ENCODE data around the gene ATE1.

DNA sequence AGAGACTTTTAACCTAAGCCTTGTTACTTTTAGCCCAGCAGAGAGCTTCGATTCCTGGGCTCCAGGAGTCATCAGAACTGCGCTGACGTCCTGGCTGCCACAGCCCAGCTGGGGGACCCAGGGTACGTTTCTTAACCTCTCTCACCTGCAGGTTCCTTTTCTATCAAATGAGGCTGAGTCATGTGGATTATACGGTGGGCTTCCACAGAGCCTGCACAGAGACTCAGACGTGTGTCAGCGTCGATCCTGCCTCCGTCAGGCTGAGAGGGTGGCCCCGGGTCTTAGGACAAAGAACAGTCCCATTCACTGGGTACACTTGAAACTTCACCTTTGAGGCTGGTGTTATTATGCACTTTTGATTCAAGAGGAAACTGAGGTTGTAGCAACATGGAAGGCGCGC is 228.9 kb downstream of the ATE1 start:
- TF ChIP-seq BHLHE40 (IDR thresholded peaks at IDR 0.05; ENCODE audit: low read depth, low read length), result no peak
- TF ChIP-seq CTCF (IDR thresholded peaks at IDR 0.05), result no peak
- TF ChIP-seq RAD21 (conservative IDR thresholded peaks at IDR 0.05 in 1 of 2, IDR thresholded peaks at IDR 0.05 in 1 of 2), result no peak

Data from A549 (cell line).